Measurements from ENCODE around the gene NEURL1.

NEURL1 gene

GRCh38 chr10:103493362-103493915, at the start of gene NEURL1:
NEURL1 (plus strand) TSS chr10:103493705; CDS start chr10:103494388, 683 bp downstream.
- in situ Hi-C loops (cut with MboI; ENCODE audit: low pct_unique_long_range_greater_than_20kb, low sequenced_read_pairs, unreplicated experiment): loop anchor here (25.0 kb wide), 1 partner anchor 656 kb away; the partner anchor contains the start of gene CYP17A1
- no peak for TF ChIP-seq CTCF (IDR thresholded peaks at IDR 0.05; ENCODE audit: extremely low read depth, insufficient read depth, missing control alignments)
- no peak for DNase-seq (ENCODE audit: low spot score)

GRCh38 chr10:103444478-103444877, 49.0 kb upstream of the NEURL1 start:
- TF ChIP-seq CTCF (IDR thresholded peaks at IDR 0.05; ENCODE audit: extremely low read depth, insufficient read depth, missing control alignments): no peak
- no peak for DNase-seq (ENCODE audit: low spot score)
- in situ Hi-C loops (cut with MboI; ENCODE audit: low pct_unique_long_range_greater_than_20kb, low sequenced_read_pairs, unreplicated experiment): no loop called here

- TF ChIP-seq CTCF (IDR thresholded peaks at IDR 0.05; ENCODE audit: extremely low read depth, insufficient read depth, missing control alignments): no peak
- in situ Hi-C loops (cut with MboI; ENCODE audit: low pct_unique_long_range_greater_than_20kb, low sequenced_read_pairs, unreplicated experiment): no loop called here
These were observed 48.1 kb upstream of the NEURL1 start for GRCh38 chr10:103445366-103445765.

GRCh38 chr10:103445767-103446567, 47.5 kb upstream of the NEURL1 start:
- no peak for DNase-seq (ENCODE audit: low spot score)
- in situ Hi-C loops (cut with MboI; ENCODE audit: low pct_unique_long_range_greater_than_20kb, low sequenced_read_pairs, unreplicated experiment): no loop called here
- no peak for TF ChIP-seq CTCF (IDR thresholded peaks at IDR 0.05; ENCODE audit: extremely low read depth, insufficient read depth, missing control alignments)

More at GRCh38 chr10:103445366-103445765, 48.1 kb upstream of the NEURL1 start:
- no peak for DNase-seq (ENCODE audit: low spot score)

- no peak for TF ChIP-seq CTCF (IDR thresholded peaks at IDR 0.05; ENCODE audit: extremely low read depth, insufficient read depth, missing control alignments)
- DNase-seq (ENCODE audit: low spot score): no peak
- in situ Hi-C loops (cut with MboI; ENCODE audit: low pct_unique_long_range_greater_than_20kb, low sequenced_read_pairs, unreplicated experiment): no loop called here
These were observed 46.3 kb upstream of the NEURL1 start for GRCh38 chr10:103447187-103447586.

- in situ Hi-C loops (cut with MboI; ENCODE audit: low pct_unique_long_range_greater_than_20kb, low sequenced_read_pairs, unreplicated experiment): no loop called here
- no peak for TF ChIP-seq CTCF (IDR thresholded peaks at IDR 0.05; ENCODE audit: extremely low read depth, insufficient read depth, missing control alignments)
- DNase-seq (ENCODE audit: low spot score): no peak
These were observed 44.8 kb upstream of the NEURL1 start for GRCh38 chr10:103448746-103449145.

All from GM13977 (cell line).